HG02981 (cell line): ENCODE results near the gene COA3.

Experiments used
- ATAC-seq: cut with Tn5 transposase; IDR thresholded peaks from one replicate; pipeline ENCODE4 v1.9.1; 2021; ENCODE audit warnings: mild to moderate bottlenecking, moderate library complexity; ENCODE audit not compliant: unreplicated experiment

COA3 gene

DNA sequence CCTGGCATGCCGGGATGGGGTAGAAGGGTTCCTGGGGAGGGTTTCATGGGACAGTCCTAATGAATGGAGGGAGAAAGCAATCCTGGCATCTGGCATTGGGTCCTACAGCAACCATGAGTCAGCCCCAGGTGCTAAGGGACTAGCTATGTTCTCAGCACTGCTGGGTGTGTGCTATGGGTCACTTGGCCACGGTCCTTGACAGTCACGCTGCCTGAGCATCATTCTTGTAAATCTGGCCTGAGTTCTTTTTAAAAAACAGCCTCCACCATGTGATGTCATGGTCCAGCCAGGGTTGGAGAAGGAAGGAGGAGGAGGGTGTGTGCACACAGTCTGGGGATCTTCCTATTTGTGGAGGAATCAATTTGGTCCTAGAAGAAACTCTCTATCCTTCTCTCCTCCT, 43.7 kb downstream of the COA3 start:
- ATAC-seq, result no peak

GRCh38 chr17:42751628-42752027, 46.9 kb downstream of the COA3 start:
- no peak for ATAC-seq

DNA sequence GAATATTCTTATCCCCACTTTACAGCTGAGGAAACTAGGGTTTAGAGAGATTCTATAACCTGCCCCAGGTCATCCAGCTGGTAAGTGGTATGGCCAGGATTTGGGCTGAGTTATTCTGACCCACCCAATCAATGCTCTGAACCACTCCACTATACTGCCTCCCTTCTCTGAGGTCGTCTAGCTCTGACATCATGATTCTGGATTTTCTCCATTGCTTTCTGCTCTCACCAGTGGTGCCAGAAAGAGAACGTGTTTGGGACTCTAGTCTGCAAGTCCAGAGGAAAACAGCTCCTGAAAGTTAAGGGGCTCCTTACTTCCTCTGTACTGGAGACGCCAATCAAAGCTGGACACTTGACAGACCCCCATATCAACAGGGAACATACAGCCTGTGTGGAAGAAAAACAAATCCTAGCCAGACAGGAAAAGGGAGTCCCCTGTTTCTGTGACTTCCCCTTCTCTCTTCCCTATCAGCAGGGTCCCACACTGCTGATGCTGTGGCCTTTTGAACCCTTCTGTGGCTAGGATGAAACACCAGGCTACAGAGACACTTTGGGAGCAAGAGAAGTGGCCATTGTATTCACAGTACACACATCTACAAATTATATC, 47.7 kb downstream of the COA3 start:
- no peak for ATAC-seq

- ATAC-seq, result no peak
Measured at GRCh38 chr17:42748908-42749798, 49.4 kb downstream of the COA3 start.

DNA sequence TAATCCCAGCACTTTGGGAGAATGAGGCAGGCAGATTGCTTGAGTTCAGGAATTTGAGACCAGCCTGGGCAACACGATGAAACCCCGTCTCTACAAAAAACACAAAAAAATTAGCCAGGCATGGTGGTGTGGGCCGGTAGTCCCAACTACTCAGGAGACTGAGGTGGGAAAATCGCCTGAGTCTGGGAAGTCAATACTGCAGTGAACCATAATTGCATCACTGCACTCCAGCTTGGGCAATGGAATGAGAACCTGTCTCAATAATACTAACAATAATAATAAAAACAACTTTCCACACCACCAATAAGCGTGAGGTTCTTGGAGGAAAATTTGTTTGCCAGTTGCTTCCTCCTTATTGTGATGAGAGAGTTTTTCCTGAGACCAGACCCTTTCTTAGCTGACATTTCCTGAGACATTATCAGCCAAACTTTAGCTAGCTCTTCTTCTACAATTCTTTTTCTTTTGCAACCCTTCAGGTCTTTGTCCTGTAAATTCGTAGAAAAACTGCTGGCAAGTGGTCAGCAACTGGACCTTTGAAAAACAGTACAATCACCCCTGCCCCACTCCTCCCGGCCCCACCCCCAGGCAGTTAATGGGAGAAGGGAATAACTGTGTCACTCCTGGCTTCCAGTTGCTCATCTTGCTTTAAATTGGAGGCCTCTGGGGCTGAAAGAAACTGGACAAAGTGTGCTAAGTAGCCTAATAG, 50.1 kb downstream of the COA3 start:
- ATAC-seq, result no peak
